LNCaP clone FGC (cell line): Measurements from ENCODE around the gene TACR3.
A peak's percentile ranks its signal among the peaks of the same experiment; 100 is the strongest.
"Not testable (repeated sequence)": the region's sequence is repeated elsewhere in the genome, so short reads cannot be mapped to it uniquely, and the experiment has no call there.

Experiments
- DNase-seq: peaks from one replicate; pipeline ENCODE4 v3.0.0-alpha.2; 2011; ENCODE audit warnings: low read depth
- H3K4me3 ChIP-seq: 2 replicates; pipeline ENCODE4 v1.5.1; 2011; ENCODE audit warnings: mild to moderate bottlenecking, low read depth, low read length, control low read depth
- TF ChIP-seq, protein P1 (sequence below): IDR thresholded peaks from 2 replicates; pipeline ENCODE4 v1.5.1; 2012; ENCODE audit warnings: mild to moderate bottlenecking; ENCODE audit not compliant: control insufficient read depth, insufficient read depth; ENCODE audit errors: extremely low read depth

The TACR3 gene, protein sequence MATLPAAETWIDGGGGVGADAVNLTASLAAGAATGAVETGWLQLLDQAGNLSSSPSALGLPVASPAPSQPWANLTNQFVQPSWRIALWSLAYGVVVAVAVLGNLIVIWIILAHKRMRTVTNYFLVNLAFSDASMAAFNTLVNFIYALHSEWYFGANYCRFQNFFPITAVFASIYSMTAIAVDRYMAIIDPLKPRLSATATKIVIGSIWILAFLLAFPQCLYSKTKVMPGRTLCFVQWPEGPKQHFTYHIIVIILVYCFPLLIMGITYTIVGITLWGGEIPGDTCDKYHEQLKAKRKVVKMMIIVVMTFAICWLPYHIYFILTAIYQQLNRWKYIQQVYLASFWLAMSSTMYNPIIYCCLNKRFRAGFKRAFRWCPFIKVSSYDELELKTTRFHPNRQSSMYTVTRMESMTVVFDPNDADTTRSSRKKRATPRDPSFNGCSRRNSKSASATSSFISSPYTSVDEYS

DNA sequence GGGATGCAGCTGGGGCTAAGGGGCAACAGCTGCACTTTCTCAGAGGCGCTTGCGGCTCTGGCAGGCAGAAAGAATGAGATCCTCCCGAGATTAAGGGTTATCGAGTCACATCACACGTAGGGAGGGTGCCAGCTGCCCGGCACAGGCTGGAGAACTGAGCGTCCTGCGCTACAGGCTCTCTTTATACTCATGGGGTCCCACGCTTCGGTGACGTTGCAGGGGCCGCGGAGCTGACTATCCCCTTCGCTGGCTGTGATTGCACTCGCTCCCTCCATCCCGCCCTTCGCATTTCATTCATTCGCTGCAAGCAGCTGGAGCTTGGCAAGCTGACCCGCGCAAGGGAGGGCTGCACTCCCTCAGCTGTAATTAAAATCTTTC, at the start of gene TACR3:
TSS of gene TACR3 (minus strand) at position 156 of the 378 bp plus-strand sequence. CDS start 310 bp downstream, outside the sequence.
- TF ChIP-seq, protein P1, sequence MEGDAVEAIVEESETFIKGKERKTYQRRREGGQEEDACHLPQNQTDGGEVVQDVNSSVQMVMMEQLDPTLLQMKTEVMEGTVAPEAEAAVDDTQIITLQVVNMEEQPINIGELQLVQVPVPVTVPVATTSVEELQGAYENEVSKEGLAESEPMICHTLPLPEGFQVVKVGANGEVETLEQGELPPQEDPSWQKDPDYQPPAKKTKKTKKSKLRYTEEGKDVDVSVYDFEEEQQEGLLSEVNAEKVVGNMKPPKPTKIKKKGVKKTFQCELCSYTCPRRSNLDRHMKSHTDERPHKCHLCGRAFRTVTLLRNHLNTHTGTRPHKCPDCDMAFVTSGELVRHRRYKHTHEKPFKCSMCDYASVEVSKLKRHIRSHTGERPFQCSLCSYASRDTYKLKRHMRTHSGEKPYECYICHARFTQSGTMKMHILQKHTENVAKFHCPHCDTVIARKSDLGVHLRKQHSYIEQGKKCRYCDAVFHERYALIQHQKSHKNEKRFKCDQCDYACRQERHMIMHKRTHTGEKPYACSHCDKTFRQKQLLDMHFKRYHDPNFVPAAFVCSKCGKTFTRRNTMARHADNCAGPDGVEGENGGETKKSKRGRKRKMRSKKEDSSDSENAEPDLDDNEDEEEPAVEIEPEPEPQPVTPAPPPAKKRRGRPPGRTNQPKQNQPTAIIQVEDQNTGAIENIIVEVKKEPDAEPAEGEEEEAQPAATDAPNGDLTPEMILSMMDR, result no peak
- DNase-seq, result no peak
- no peak within 1 kb of the TSS for H3K4me3 ChIP-seq

DNA sequence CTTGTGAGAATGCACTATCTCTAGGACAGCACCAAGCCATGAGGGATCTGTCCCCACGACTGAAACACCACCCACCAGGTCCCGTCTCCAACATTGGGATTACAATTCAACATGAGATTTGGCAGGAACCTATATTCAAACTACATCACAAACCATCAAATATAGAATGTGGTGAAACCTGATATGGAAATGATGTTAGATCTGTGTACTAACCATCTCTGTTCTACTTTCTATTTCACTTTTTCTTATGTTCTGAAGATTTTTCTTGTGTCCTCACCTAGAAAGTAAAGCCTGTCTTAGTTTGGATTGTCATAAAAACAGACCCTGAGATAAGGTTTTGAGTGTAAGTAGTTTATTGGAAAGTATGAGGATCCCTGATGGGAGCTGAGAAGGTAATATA, 37.8 kb upstream of the TACR3 start:
- DNase-seq, result no peak
- TF ChIP-seq, protein P1, result no peak

DNA sequence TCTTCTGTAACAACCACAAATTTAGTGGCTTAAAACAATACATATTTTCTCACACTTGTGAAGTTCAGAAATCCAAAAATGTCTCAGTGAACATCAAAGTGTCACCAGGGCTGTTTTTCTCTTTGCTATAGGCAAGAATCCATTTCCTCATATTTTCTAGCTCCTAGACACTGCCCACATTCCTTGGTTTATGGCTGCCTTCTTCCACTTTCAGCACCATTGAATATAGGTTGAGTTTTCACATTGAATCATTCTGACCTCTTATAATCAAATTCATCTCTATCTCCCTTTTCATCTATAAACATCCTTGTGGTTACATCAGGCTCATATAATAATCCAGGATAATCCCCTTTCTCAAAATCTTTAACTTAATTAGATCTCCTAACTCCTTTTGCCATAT, 37.0 kb upstream of the TACR3 start:
- TF ChIP-seq, protein P1, result no peak
- no peak for DNase-seq

More for the DNA sequence above, 37.8 kb upstream of the TACR3 start:
- no peak overlapping the region for H3K4me3 ChIP-seq

DNA sequence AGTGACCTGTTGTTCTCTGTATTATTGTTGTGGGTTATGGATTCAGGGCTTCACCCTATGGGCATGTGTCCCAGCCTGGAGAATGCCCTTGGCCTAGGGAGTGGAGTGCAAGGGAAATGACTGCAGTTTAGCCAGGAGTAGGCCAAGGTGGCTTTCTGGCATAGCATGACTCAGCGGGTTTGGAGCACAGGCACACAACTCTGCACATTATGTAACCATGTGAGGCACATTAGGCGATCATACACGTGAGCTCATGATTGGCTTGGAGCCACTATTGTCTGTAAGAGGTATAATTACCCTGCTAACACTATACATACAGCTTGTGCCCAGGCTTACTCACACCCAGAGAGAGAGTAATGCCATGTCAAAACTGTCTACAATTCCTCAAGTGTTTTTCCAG, 35.1 kb upstream of the TACR3 start:
- no peak overlapping the region for H3K4me3 ChIP-seq
- TF ChIP-seq, protein P1, result no peak
- DNase-seq, result peak; percentile 31

More for the DNA sequence above, 37.0 kb upstream of the TACR3 start:
- H3K4me3 ChIP-seq, result no peak overlapping the region

DNA sequence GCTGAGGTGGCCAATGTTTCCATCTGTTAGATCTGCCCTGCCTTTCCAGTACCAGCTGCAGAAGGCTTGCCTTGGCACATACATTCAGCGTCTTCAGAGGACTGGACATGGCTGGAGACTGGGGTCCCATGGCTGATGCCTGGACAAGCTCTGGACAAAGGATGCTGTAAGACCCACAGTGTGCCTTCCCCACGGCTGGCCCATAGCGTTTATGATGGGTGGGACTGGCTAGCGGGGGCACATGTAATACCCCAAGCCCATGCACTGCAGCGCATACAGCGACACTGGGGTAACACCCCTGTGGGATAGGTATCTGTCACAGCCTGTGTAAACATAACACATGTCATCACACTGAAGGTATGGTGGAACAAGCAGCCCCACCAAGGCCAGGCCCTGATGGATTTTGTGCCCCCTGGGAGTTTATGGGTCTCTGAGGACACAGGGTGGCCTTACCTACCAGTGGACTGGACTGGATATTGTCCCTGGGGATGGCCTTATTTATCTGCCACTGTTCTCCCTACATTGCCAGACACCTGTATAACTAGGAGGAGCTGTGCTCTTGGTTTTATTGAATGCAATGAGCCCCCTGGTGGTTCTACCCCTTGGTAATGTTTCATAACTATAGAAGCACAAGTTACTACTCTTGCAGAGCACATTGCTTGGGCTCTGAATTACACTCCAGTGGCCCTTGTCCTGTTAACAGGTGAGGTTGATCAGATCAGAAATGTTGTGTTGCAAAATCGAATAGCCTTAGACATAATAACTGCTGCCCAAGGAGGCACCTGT, 34.3 kb upstream of the TACR3 start:
- no peak overlapping the region for H3K4me3 ChIP-seq

DNA sequence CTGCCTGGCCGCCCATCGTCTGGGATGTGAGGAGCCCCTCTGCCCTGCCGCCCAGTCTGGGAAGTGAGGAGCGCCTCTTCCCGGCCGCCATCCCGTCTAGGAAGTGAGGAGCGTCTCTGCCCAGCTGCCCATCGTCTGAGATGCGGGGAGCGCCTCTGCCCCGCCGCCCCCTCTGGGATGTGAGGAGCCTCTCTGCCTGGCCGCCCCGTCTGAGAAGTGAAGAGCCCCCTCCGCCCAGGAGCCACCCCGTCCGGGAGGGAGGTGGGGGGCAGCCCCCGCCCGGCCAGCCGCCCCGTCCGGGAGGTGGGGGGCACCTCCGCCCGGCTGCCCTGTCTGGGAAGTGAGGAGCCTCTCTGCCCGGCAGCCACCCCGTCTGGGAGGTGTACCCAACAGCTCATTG, 3.4 kb upstream of the TACR3 start:
- not testable (repeated sequence) for DNase-seq, H3K4me3 ChIP-seq

More for the DNA sequence above, 34.3 kb upstream of the TACR3 start:
- TF ChIP-seq, protein P1, result no peak
- DNase-seq, result no peak

DNA sequence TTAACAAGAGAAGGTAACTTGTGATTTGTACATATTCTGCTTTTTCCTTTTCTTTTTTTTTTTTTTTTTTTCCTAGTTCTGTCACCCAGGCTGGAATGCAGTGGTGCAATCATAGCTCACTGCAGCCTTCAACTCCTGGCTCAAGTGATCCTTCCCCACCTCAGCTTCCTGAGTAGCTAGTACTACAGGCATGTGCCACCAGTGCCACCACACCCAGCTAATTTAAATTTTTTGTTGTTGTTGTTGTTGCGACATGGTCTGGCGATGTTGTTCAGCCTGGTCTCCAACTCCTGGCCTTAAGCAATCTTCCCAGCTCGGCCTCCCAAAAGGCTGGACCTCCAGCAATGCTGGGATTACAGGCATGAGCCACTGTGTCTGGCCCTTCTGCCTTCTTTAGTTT, 1.5 kb upstream of the TACR3 start:
- no peak for DNase-seq
- H3K4me3 ChIP-seq, result no peak overlapping the region
- TF ChIP-seq, protein P1, result no peak
